GM19023 (cell line): ENCODE measurements around the gene MCU.
"Not testable (repeated sequence)": the region's sequence is repeated elsewhere in the genome, so short reads cannot be mapped to it uniquely, and the experiment has no call there.

ENCODE experiments used
- ATAC-seq: cut with Tn5 transposase; IDR thresholded peaks from one replicate; pipeline ENCODE4 v1.9.1; 2021; ENCODE audit warnings: mild to moderate bottlenecking, moderate library complexity; ENCODE audit not compliant: unreplicated experiment

MCU gene

DNA sequence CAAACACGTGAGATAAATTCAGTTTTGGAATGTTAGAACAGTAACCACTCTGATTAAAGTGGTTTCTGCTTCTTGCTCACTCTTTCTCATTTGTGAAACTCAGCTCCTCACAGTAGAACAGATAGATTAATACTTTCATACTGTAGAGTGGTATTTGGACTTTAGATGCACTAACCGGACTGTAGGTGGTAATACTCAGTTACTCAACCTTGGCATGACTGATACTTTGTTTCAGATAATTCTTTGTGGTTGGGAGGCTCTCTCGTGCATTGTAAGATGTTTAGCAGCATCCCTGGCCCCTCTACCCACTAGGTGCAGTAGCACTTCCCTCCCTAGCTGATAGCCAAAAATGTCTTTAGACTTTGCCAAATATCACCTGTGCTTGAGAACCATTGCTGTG is 37.6 kb downstream of the MCU start:
- no peak for ATAC-seq

GRCh38 chr10:72730479-72730878 is 38.5 kb downstream of the MCU start:
- no peak for ATAC-seq

DNA sequence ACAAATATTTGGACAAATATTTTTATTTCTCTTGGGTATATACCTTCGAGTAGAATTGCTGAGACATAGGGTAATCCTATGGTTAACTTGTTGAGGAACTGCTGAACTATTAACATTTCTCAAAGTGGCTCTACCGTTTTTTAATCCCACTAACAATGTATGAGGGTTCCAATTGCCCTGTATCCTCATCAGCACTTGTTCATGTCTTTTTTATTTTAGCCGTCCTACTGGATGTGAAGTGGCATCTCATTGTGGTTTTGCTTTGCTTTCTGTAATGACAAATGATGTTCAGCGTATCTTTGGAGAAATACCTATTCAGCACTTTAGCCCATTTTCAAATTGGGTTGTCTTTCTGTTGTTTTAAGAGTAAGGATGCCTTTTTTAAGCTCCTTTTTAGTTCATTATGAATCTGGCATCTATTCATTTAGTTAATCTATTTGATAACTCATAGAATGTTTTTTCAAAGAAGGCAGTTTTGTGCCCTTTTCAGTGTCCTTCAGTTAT is 40.0 kb downstream of the MCU start:
- ATAC-seq: no peak

- ATAC-seq: no peak
These were observed 40.6 kb downstream of the MCU start for GRCh38 chr10:72732521-72732920.

- no peak for ATAC-seq
These were observed 42.0 kb downstream of the MCU start for GRCh38 chr10:72733989-72734388.

- no peak for ATAC-seq
These were observed 43.5 kb downstream of the MCU start for GRCh38 chr10:72735288-72735936.

DNA sequence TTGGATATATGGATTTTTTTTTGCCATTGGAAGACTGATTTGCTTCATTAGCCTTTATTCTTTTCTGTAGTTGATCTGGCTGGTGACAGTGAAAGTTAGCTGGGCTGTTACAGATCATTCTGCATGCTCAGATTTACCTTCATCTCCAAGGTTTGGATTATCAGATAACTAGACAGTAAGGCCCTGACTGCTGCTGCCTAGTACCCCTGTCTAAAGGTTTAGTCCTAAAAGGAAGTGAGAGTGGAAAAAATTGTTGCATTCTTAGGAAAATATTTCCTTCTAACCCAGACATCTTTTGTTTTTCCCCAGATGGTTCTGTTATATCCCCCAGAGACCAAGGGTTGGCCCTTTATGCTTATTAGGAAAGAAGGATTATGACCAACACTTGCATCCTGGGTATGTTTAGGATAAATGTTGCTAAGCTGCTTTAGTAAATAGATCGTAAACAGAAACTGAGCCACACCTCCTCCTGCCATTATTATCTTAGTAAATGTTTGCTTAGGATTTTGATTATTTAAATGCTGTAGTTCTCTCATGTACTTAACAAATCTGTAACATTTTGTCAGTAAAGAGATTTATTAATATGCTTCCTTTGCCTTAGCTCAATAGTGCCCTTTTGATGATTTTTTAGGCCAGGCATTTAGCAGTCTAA is 44.4 kb downstream of the MCU start:
- ATAC-seq: no peak

DNA sequence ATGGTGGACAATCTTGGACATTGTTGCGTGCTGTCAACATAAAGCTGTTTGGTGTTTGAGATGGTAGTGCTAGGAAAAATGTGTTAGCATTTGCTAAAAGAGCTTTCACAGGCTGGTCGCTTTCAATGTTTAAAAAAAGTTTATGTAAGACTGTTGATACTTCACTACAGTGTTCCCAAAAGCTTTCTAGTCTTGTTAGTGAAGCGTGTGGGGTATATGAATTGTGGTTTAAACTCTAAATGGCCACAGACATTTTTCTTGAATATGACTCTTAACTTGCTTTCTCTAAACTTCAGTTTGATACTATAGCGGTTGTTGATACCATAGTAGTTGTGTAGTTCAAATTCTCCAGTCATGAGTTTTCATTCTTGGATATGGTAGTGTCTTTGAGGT is 44.9 kb downstream of the MCU start:
- ATAC-seq: no peak

DNA sequence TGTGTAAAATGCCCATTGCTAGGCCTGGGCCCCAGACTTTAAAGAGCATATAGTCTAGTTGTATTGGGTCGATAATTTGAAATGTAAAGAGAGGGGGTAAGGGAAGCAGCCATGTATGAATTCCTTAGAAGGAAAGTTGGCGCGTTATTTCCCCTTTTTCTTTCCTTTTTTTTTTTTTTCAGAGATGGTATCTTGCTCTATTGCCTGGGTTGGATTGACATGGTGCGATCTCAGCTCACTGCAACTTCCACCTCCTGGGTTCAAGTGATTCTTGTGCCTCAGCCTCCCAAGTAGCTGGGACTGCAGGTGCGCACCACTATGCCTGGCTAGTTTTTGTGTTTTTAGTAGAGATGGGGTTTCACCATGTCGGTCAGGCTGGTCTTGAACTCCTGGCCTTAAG is 45.4 kb downstream of the MCU start:
- not testable (repeated sequence) for ATAC-seq

DNA sequence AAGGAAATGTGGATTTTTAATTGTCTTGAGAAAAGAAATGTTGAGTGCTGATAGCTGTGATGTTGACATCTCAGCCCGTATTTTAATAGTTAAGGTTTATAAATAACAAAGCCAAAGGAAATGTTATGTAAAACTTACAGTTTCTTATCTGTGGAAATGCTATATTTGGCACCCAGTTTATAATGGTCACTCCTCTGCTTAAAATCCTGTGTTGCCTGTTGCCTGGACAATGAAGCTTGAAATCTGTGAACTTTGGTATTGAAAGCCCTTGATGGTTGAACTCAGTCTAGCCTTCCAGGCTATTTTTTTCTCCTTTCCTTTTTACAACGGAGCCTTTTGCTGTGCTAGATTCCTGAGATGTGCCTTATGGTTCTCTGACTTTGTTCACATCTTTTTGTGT is 46.5 kb downstream of the MCU start:
- no peak for ATAC-seq

DNA sequence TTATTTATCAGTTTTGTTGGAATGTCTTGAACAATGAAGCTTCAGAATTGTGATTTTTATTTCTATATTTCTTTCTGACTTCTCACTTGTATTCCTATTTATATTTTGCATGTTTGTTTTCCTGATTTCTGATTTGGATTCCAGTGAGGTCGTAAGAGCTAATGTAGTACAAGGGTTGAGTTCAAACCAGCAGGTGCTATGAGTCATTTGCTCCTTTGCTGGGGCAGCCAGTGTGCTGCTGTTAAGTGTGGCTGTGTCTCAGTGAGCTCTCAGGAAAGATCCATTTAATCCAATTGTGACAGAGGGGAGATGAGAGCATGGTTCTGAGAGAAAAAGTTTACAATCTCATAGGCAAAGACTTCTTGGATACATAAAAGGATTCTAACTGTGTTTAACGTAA is 48.6 kb downstream of the MCU start:
- ATAC-seq: no peak

DNA sequence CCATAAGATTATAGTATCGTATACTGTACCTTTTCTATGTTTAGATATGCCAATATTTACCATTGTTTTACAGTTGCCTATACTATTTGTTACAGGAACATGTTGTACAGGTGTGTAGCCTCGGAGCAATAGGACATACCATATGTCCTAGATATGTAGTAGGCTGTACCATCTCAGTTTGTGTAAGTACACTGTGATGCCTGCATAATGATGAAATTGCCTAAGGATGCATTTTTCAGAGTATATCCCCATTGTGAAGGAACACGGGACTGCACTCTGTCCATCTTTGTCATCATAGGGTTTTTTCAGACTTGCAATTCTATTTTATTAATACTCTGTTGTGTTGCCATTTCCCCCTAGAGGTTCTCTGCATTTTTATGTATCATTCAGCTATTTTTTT is 50.1 kb downstream of the MCU start:
- no peak for ATAC-seq

DNA sequence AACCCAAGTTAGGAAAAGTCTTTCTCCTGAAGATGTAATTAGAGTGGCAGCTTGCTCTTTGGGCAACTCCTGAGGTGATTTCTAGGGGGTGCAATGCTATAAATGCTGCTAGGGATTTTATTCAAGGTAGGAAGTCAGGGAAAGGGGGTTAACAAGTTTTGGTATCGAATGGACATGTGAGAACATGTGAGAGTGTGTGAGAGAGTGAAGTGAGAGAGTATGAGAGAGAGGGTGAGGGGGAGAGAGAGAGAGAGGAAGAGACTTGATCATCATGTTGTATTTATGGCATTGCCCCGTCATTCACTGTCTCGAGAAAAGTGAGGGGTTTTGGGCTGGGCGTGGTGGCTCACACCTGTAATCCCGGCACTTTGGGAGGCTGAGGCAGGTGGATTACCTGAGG is 50.9 kb downstream of the MCU start:
- no peak for ATAC-seq

DNA sequence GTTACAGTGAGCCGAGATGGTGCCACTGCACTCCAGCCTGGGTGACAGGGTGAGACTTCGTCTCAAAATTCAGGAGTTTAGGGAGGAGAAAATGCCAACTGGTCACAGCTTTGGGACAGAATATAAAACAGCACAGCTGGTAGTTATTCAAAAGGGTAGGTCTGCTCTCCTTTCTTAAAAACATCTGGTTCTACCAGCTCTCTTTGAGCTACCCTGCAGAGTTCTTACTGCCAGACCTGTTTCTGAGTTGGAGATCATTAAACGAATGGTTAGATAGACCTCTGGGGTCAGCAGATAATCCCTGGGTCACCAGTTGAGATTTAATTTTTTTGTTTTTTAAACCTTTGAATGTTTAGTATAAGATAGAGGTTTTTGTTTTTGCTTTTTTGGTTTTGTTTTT is 52.6 kb downstream of the MCU start:
- no peak for ATAC-seq

DNA sequence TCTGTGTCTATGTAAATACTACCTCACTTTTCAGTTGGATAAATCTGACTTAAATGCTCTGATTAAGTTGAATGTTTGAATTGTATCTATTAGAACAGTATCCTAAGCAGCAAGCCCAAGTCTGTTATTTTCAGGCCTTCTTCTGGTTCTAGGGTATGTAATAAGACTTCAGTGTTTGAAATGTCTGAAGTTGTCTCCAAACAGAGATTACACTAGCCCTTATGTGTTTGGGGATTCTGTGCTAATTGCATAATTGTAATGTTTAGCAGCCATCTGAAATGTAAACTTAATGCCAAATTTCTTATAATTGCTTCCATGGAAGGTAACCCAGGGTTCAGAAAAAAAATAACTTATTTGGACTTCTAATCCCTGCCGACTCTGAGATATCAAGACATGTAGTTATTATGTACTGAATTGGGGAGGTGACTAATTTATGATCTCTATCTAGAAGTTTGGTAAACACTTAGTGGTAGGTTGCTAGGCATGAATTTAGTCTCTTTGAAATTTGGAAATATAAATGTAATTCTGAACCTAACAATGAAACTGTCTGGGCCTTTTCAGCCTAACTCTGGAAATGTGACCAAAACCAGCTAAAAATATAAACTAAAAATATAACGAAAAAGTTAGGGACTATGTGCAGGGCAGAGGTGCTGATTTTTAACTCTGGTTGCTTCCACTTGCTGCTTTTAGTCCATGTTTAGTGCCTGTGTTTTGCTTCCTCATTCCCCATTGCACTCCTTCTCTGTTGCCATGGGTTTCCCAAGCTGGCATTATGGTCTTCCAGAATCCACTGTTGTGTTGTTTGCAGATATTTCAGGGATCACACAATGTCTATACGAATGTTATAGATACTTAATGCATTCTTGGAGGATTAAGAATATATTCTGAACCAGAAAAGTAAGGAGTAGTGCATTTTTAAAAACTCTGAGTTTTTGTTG is 54.8 kb downstream of the MCU start:
- no peak for ATAC-seq

GRCh38 chr10:72747521-72747920 is 55.6 kb downstream of the MCU start:
- no peak for ATAC-seq

GRCh38 chr10:72753760-72754231 is 61.9 kb downstream of the MCU start:
- ATAC-seq: no peak

- ATAC-seq: no peak
These were observed 62.5 kb downstream of the MCU start for GRCh38 chr10:72754275-72755032.

DNA sequence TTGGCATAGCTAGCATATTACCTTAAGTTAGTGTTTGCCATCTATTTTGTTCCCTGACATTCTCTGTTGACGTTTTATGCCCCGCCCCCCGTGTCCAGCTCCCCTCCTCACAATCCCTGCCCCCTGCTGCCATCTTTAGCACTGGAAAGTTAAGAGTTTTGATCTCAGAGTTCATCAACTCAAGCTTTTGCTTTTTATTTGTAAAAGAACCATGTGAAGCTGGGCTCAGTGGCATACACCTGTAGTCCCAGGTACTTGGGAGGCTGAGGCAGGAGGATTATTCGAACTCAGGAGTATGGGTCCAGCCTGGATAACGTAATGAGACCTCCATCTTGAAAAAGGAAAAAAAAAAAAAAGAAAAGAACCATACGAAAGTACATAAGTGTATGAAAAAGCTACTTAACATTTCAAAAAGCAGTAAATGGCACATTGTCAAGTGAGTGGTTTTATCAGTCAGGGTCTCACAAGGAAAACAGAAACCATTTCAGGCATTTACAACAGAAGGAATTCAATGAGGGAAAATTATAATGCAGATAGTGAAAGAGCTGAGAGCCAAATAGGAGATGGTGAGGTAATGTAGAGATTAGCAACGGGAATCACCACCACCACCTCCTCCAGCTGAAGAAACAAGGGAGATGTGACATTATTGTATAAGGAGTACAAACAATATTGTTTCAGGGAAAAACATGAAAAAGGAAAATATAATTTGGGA is 64.9 kb downstream of the MCU start:
- ATAC-seq: no peak

GRCh38 chr10:72757732-72758131 is 65.8 kb downstream of the MCU start:
- no peak for ATAC-seq
